Measurements from ENCODE around the gene IMPACT. TPM values are rescaled to one million over a fixed set of nuclear protein-coding genes. Genes with fewer than 3 reads are reported as not detected.

The IMPACT gene
- total RNA-seq, 1 experiment from 2014 or later: 48.8 TPM

DNA sequence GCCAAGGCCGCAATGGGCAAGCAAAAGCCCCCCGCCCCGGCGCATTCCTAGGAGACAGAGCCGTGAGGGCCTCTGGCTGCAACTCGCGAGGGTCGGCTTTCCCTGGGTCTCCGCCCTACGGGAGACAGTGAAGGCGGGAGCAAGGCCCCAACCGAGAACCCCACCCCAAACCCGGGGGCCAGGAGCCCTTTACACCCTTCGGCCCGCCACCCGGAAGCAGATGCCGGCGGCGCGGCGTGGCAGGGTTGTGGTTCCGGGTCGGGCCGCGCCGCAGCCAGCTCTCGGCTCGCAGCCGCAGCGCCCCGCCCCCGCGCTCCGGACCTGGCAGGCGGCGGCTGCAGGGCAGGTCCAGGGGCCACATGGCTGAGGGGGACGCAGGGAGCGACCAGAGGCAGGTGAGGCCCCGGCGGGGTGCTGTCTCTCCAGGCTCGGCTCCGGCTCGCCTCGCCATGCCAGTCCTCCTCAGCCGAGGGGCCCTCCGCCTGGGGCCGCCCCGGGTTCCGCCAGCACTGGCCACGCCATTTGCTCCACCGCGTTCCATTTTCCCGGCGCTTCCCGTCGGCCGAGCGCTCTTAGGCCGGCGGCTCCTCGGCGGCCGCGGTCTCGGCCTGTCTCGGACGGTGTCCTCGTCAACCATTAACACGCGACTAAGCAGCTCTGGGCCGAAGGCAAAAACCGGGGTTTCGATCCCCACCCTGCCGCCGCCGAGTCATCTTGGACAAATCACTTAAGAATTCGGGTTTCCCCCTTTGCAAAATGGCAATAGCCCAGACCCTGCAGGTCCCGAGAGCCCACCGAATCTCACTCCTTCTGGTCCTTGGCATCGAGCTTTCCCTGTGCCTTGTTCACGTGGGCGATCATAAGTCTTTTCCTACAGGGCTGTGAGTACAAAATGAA, at the start of gene IMPACT (continued):
- TF ChIP-seq RELA (CRISPR knock-in tag; IDR thresholded peaks at IDR 0.05; ENCODE audit: borderline replicate concordance) (peak; percentile 83; the same call in 1 of the 2 replicates), HMGXB4 (CRISPR knock-in tag; IDR thresholded peaks at IDR 0.05) (peak; percentile 95), SOX15 (CRISPR knock-in tag; IDR thresholded peaks at IDR 0.05) (no peak), MYBL2 (CRISPR knock-in tag; IDR thresholded peaks at IDR 0.05) (0 out of 2 replicates have a peak, but pooled peaks have one; percentile 49), NR3C1 (CRISPR knock-in tag; conservative IDR thresholded peaks at IDR 0.05; ENCODE audit: low read depth) (no peak), GABPB1 (CRISPR knock-in tag; IDR thresholded peaks at IDR 0.05) (peak; percentile 84), ESRRA (CRISPR knock-in tag; IDR thresholded peaks at IDR 0.05; ENCODE audit: borderline replicate concordance) (peak; percentile 80; the same call in 1 of the 2 replicates), SP1 (CRISPR knock-in tag; conservative IDR thresholded peaks at IDR 0.05) (peak; percentile 86), TP53 (CRISPR knock-in tag; IDR thresholded peaks at IDR 0.05) (0 out of 2 replicates have a peak, but pooled peaks have one; percentile 48), TEAD4 (CRISPR knock-in tag; IDR thresholded peaks at IDR 0.05) (no peak), AR (CRISPR knock-in tag; IDR thresholded peaks at IDR 0.05) (no peak), TEAD1 (CRISPR knock-in tag; IDR thresholded peaks at IDR 0.05) (0 out of 2 replicates have a peak, but pooled peaks have one; percentile 63), CREM (CRISPR knock-in tag; IDR thresholded peaks at IDR 0.05) (peak; percentile 73), KAT7 (CRISPR knock-in tag; IDR thresholded peaks at IDR 0.05; ENCODE audit: borderline replicate concordance) (peak; percentile 99), FOXK1 (CRISPR knock-in tag; IDR thresholded peaks at IDR 0.05) (peak; percentile 98), E2F5 (CRISPR knock-in tag; IDR thresholded peaks at IDR 0.05) (peak; percentile 88; the same call in 1 of the 2 replicates), ATF2 (CRISPR knock-in tag; IDR thresholded peaks at IDR 0.05; ENCODE audit: borderline replicate concordance, low read depth) (no peak), IRF2 (CRISPR knock-in tag; IDR thresholded peaks at IDR 0.05; ENCODE audit: borderline replicate concordance, low read depth) (no peak), ETV6 (CRISPR knock-in tag; IDR thresholded peaks at IDR 0.05) (peak; percentile 87)
- TF ChIP-seq, protein P1, sequence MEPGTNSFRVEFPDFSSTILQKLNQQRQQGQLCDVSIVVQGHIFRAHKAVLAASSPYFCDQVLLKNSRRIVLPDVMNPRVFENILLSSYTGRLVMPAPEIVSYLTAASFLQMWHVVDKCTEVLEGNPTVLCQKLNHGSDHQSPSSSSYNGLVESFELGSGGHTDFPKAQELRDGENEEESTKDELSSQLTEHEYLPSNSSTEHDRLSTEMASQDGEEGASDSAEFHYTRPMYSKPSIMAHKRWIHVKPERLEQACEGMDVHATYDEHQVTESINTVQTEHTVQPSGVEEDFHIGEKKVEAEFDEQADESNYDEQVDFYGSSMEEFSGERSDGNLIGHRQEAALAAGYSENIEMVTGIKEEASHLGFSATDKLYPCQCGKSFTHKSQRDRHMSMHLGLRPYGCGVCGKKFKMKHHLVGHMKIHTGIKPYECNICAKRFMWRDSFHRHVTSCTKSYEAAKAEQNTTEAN (CRISPR knock-in tag; IDR thresholded peaks at IDR 0.05): no peak
- TF ChIP-seq, protein P2, sequence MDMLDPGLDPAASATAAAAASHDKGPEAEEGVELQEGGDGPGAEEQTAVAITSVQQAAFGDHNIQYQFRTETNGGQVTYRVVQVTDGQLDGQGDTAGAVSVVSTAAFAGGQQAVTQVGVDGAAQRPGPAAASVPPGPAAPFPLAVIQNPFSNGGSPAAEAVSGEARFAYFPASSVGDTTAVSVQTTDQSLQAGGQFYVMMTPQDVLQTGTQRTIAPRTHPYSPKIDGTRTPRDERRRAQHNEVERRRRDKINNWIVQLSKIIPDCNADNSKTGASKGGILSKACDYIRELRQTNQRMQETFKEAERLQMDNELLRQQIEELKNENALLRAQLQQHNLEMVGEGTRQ (CRISPR knock-in tag; IDR thresholded peaks at IDR 0.05): peak; percentile 64
- TF ChIP-seq, protein P3, sequence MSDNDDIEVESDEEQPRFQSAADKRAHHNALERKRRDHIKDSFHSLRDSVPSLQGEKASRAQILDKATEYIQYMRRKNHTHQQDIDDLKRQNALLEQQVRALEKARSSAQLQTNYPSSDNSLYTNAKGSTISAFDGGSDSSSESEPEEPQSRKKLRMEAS (CRISPR knock-in tag; IDR thresholded peaks at IDR 0.05): peak; percentile 89
- TF ChIP-seq, protein P4, sequence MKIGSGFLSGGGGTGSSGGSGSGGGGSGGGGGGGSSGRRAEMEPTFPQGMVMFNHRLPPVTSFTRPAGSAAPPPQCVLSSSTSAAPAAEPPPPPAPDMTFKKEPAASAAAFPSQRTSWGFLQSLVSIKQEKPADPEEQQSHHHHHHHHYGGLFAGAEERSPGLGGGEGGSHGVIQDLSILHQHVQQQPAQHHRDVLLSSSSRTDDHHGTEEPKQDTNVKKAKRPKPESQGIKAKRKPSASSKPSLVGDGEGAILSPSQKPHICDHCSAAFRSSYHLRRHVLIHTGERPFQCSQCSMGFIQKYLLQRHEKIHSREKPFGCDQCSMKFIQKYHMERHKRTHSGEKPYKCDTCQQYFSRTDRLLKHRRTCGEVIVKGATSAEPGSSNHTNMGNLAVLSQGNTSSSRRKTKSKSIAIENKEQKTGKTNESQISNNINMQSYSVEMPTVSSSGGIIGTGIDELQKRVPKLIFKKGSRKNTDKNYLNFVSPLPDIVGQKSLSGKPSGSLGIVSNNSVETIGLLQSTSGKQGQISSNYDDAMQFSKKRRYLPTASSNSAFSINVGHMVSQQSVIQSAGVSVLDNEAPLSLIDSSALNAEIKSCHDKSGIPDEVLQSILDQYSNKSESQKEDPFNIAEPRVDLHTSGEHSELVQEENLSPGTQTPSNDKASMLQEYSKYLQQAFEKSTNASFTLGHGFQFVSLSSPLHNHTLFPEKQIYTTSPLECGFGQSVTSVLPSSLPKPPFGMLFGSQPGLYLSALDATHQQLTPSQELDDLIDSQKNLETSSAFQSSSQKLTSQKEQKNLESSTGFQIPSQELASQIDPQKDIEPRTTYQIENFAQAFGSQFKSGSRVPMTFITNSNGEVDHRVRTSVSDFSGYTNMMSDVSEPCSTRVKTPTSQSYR (CRISPR knock-in tag; IDR thresholded peaks at IDR 0.05): peak; percentile 50; the same call in 1 of the 2 replicates

Measured in WTC11 (cell line).